ENCODE data around the gene TMEM266.

The TMEM266 gene

DNA sequence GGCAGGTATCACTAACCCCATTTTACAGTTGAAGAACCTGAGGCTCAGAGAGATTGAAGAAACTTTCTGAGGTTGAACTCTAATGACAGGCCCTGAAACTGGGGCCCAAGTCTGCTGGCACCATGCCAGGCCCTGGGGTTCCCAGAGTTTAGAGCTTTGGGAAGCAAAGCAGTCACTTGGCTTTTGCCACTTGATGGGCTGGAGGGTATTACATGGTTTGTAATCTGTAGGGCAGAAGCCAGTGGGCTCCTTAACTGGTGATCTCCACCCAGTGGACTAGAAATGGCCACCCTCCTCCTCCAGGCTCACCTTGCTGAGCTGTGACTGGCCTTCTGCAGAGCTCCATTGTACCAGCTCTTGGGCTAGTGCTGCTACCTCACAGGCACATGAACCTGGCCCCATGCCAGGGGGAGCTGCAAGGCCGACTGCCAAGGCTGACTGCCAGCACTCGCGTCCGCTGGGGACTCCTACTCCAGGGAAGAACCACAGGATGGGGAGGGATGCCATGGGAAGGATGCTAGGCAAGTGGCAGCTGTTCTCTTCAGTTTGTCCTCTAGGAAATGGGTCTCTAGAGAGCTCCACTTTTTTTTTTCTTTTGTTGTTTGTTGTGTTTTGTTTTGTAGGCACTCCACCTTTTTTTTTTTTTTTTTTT, 146.7 kb downstream of the TMEM266 start:
- no peak for DNase-seq

DNA sequence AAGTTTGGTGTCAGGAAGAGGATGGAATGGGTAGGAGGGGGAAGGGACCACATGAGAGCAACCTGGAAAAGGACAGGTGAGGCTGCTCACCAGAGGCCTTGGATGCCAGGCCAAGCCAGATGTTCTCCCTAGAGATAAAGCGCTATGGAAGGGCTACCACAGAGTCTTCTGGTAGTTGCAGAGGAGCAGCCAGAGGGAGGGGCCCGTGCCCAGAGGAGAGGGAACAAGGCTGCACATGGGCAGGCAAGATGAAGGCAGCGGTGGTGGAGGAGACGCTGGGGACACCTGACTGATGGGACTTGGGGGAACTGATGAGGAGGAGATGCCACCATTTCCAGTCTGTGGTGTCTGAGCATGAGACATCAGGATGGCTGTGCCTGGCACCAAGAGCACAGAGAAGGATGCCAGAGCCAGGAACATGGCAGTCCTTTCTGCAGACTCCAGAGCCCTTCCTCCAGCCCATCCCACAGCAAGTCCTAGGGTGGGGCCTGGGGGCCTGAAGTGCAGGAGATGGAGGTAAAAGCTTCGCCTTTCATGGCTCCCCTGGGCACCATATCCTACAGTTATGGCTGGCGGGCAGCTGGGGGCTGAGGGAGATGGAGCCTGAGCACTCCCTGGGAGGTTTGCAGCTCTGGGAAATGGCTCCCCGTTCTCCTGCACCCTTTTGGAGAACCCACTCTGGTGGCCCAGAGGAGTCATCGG, 148.4 kb downstream of the TMEM266 start:
- no peak for DNase-seq

DNA sequence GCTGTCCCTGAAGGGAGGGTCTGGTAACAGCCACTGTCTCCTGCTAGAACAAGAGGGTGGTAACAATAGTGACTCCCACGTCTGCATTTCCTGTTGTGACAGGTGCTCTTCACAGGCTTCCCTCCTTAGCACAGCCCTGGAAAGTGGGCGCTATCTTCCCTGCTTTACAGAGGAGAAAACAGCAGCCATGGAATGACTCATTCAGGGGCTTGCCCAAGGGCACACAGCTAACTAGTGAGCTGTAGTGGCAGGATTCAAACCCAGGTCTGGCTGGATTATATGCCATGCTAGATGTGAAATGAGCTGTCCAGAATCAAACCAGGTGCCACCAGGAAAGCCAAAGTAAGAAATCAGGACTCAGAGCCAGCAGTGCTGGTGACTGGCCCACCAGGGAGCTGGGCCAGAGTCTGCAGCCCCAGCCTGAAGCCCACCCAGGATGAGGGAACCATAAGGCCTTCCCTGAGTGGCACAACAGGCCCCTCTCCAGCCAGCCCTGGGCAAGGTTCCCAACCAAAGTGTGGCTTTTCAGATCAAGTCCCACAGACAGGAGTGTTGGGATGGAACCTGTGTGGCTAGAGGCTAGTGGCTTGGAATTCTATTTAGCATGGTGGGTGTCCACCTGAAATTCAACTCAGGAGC, 149.1 kb downstream of the TMEM266 start:
- DNase-seq = no peak

DNA sequence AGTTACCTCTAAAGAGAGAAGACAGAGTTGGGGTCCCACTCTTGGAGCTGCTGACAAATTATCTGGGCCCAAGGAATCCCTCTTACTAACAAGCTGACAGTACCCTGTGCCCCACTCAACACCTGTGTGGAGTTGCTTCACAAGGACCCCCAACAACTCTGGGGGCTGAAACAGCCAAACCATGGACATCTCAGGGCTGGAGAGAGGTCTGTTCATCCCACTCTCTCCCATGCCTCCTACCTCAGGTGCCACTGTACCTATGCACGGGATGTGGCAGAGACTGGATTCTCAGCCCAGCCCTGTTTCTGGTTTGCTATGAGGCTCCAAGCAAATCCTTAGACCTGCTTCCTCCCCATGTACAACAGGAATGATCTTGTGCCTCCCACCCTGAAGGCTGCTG, 149.7 kb downstream of the TMEM266 start:
- no peak for DNase-seq

GRCh38 chr15:76209942-76210341, 150.2 kb downstream of the TMEM266 start:
- DNase-seq = no peak

GRCh38 chr15:76215634-76216033, 155.8 kb downstream of the TMEM266 start:
- no peak for DNase-seq

GRCh38 chr15:76217029-76217881, 157.5 kb downstream of the TMEM266 start:
- DNase-seq = no peak

GRCh38 chr15:76217882-76218217, 158.1 kb downstream of the TMEM266 start:
- no peak for DNase-seq

GRCh38 chr15:76221085-76221767, 161.4 kb downstream of the TMEM266 start:
- no peak for DNase-seq

DNA sequence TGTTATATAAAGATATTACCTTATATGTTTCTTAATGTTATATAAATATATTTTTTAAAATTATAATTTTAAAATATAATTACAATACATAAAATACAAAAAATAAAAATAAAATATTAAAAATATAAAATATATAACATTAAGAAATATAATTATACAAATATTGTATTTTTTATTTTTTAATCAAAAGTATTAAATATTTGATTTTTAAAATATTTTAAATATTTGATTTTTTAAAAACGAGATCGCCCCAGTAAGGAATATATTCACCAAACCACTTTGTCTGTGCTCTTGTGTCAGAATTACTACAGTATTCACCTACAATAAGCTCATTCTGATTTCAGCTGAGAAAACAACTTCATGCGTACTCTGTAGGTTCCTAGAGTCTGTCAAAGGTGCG, 162.4 kb downstream of the TMEM266 start:
- no peak for DNase-seq

- no peak for DNase-seq
These were observed 163.7 kb downstream of the TMEM266 start for GRCh38 chr15:76223521-76223920.

DNA sequence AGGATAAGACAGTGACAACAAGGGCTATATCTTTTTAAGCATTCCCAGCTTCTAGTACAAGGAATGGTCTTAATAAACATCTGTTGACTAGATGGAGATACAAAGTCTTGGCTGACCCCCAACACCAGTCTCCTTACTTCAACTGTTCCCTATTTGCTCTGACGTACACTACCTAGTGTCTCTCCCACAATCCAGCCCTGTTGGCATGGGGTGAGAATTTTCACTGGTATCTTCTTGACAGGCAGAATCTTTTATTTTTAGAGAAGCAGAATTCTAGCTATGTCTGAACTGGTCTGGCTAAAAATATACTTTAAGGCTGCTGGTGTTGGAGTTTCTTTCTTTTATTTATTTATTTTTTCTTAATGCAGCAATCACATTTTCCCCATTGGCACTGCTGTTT, 169.5 kb downstream of the TMEM266 start:
- no peak for DNase-seq

- no peak for DNase-seq
These were observed 174.1 kb downstream of the TMEM266 start for GRCh38 chr15:76233921-76234320.

- DNase-seq = no peak
These were observed 174.6 kb downstream of the TMEM266 start for GRCh38 chr15:76234337-76234889.

DNA sequence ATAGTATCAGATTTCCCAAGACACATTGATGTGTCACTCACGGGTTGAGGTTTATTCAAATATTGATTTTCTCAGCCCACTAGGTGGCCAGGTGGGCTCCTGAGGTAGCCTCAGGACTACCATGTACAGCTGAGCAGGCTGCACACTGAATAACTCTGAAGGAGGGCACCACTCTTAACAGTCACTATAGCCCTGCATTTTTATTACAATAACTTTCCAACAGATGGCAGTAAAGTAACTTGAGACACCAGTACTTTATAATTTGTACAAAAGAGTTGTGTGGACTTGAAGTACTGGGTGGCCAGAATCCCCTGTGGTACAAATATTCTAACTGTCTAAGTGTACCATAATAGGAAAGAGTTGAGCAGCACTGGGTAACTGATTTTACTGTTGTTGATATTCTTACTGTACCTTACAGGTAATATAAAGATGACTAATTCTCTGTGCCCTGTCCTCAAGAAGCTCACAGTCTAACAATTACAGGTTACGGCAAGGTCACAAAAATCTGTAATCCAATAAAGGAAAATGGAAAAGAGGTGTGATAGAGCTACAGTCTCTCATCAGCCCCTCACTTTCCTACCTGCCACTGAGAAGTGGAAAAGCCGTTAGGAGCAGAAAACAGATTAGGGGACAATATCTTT, 175.5 kb downstream of the TMEM266 start:
- DNase-seq = peak; percentile 41

GRCh38 chr15:76236350-76236749, 176.6 kb downstream of the TMEM266 start:
- no peak for DNase-seq

DNA sequence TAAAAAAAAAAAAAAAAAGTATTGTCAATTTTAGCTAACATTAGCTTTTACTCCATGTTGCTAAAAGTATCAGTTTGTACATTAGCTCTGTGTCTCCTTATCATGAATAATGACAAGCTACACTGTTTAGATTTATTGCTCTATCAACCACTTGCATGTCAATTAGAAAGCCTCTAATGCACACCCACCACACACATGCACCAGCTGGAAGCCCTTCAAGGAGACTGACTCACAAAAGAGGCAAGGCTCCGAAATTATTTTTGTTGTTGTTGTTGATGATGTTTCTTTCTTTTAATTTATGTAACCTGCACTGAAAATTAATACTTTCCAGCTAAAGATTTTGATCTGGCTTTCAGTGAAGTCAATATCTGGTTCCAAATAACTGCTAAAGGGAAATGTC, 180.0 kb downstream of the TMEM266 start:
- DNase-seq = no peak

- no peak for DNase-seq
These were observed 185.4 kb downstream of the TMEM266 start for GRCh38 chr15:76245072-76245610.

DNA sequence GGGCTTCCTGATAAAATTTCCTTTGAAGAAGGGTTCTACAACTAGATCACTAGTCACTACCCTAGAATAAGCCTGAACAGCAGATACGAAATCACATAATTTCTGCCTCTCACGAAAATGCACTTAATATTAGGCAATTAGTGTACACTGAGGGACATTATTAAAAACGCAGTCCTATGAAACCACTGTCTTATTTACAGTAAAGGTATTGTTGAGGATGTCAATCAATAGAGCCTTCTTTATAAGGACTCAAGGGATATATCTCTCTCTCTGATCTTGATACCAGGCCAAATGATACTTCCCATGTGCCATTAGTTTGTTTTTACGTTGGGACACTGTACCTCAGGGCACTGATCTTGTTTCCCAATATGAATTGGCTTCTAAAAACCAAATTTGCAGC, 191.9 kb downstream of the TMEM266 start:
- DNase-seq = no peak

DNA sequence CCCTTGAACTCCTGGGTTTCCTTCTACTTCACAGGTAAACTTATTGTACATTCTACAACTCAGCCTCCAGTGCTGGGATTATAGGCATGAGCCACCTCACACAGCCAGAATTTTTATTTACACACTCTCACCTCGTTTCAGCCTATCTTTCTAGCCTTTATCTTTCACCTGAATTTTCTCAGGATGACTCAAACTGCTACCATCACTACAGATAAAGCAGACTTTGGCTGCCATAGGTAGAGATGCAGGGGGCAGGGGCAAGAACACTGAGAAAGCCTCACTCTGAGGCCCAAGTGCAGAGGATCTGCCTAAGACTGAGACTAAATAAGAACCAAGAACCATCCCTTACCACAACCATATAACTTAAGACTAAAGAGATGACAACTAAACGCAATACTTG, 192.5 kb downstream of the TMEM266 start:
- no peak for DNase-seq

GRCh38 chr15:76253691-76254473, 194.1 kb downstream of the TMEM266 start:
- no peak for DNase-seq
